ENCODE measurements around the gene MIEF2.

MIEF2 gene

DNA sequence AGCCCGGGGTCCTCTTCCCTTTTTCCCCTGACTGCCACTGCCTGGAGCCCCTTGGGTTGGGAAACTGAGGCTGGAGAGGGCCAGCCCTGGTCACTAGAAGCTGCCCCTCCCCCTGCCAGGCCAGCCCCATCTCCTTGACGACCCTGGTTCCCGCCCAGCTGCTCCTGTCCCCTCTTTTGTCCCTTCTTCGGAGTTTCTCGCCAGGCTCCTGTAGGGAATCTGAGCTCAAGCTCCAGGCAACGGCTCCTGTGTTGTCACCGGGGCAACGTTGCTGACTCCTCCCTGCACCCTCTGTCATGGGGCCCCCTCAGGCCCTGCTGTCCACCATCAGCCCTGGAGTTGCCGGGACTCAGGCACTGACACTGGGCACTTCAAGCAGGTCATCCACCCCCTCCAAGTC lies 29.3 kb upstream of the MIEF2 start:
- Histone ChIP-seq H3K36me3 (ENCODE audit: insufficient read depth, low read length) (no peaks in the 10 kb centered on the region; the same call in 1 of the 2 replicates), H3K27me3 (ENCODE audit: insufficient read depth, low read length, poor library complexity, severe bottlenecking) (no peaks in the 10 kb centered on the region), H3K4me1 (ENCODE audit: insufficient read depth, low read length, poor library complexity, severe bottlenecking) (peaks cover 19% of the 10 kb centered on the region), H3K79me2 (ENCODE audit: insufficient read depth, low read length) (peaks cover 28% of the 10 kb centered on the region), H3K4me3 (ENCODE audit: low read length, poor library complexity, severe bottlenecking) (no peak overlapping the region), H3F3A (ENCODE audit: low read depth) (no peaks in the 10 kb centered on the region), H4K20me1 (ENCODE audit: insufficient read depth, low read length, poor library complexity, severe bottlenecking) (peaks cover 5% of the 10 kb centered on the region), H3K9me2 (replicated peaks; ENCODE audit: low read depth, low read length) (no peaks in the 10 kb centered on the region), H3K9me3 (ENCODE audit: insufficient read depth, low read depth, low read length) (no peaks in the 10 kb centered on the region), H3K4me2 (ENCODE audit: low read depth, low read length, poor library complexity, severe bottlenecking) (no peak overlapping the region), H3K9ac (ENCODE audit: low read depth, low read length, poor library complexity, severe bottlenecking) (no peak overlapping the region), H2AFZ (ENCODE audit: low read length) (no peak overlapping the region)
- TF ChIP-seq, protein P1, sequence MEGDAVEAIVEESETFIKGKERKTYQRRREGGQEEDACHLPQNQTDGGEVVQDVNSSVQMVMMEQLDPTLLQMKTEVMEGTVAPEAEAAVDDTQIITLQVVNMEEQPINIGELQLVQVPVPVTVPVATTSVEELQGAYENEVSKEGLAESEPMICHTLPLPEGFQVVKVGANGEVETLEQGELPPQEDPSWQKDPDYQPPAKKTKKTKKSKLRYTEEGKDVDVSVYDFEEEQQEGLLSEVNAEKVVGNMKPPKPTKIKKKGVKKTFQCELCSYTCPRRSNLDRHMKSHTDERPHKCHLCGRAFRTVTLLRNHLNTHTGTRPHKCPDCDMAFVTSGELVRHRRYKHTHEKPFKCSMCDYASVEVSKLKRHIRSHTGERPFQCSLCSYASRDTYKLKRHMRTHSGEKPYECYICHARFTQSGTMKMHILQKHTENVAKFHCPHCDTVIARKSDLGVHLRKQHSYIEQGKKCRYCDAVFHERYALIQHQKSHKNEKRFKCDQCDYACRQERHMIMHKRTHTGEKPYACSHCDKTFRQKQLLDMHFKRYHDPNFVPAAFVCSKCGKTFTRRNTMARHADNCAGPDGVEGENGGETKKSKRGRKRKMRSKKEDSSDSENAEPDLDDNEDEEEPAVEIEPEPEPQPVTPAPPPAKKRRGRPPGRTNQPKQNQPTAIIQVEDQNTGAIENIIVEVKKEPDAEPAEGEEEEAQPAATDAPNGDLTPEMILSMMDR (conservative IDR thresholded peaks at IDR 0.05; ENCODE audit: low read length), result no peak
- TF ChIP-seq EZH2phosphoT487 (IDR thresholded peaks at IDR 0.05; ENCODE audit: borderline replicate concordance), result no peak

DNA sequence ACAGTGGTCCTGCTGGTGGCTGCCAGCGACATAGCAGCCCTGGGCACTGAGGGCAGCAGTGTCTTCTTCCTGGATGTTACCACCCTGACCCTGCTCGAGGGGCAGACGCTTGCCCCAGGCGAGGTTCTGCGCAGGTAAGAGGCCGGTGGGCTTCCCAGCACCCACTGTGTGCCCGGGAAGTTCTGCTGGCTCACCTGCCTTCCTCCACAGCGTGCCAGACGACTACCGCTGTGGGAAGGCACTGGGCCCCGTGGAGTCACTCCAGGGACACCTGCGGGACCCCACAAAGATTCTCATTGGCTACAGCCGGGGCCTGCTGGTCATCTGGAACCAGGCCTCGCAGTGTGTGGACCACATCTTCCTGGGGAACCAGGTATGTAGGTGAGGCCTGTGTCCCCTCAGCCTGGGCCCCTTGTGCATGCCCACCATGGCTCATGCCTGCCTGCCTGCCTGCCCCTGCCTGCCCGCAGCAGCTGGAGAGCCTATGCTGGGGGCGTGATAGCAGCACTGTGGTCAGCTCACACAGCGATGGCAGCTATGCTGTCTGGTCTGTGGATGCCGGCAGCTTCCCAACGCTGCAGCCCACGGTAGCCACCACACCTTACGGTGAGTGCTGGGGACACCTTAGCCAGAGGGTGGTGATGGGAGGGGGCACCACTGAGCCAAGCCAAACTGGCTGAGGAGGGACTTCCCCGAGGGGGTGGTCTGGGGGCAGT lies 26.5 kb upstream of the MIEF2 start:
- Histone ChIP-seq H3K9me3 (ENCODE audit: insufficient read depth, low read depth, low read length) (no peaks in the 10 kb centered on the region), H3K4me3 (ENCODE audit: low read length, poor library complexity, severe bottlenecking) (no peak overlapping the region), H4K20me1 (ENCODE audit: insufficient read depth, low read length, poor library complexity, severe bottlenecking) (no peaks in the 10 kb centered on the region), H3F3A (ENCODE audit: low read depth) (no peaks in the 10 kb centered on the region), H3K36me3 (ENCODE audit: insufficient read depth, low read length) (peaks cover 8% of the 10 kb centered on the region; the same call in 1 of the 2 replicates), H3K27me3 (ENCODE audit: insufficient read depth, low read length, poor library complexity, severe bottlenecking) (no peaks in the 10 kb centered on the region), H3K4me1 (ENCODE audit: insufficient read depth, low read length, poor library complexity, severe bottlenecking) (peaks cover 2% of the 10 kb centered on the region), H3K9ac (ENCODE audit: low read depth, low read length, poor library complexity, severe bottlenecking) (no peak overlapping the region), H2AFZ (ENCODE audit: low read length) (no peak overlapping the region), H3K9me2 (replicated peaks; ENCODE audit: low read depth, low read length) (no peaks in the 10 kb centered on the region), H3K4me2 (ENCODE audit: low read depth, low read length, poor library complexity, severe bottlenecking) (no peak overlapping the region), H3K79me2 (ENCODE audit: insufficient read depth, low read length) (peaks cover 3% of the 10 kb centered on the region; the same call in 1 of the 2 replicates)
- no peak for TF ChIP-seq EZH2phosphoT487 (IDR thresholded peaks at IDR 0.05; ENCODE audit: borderline replicate concordance)
- TF ChIP-seq, protein P1 (conservative IDR thresholded peaks at IDR 0.05; ENCODE audit: low read length), result no peak

DNA sequence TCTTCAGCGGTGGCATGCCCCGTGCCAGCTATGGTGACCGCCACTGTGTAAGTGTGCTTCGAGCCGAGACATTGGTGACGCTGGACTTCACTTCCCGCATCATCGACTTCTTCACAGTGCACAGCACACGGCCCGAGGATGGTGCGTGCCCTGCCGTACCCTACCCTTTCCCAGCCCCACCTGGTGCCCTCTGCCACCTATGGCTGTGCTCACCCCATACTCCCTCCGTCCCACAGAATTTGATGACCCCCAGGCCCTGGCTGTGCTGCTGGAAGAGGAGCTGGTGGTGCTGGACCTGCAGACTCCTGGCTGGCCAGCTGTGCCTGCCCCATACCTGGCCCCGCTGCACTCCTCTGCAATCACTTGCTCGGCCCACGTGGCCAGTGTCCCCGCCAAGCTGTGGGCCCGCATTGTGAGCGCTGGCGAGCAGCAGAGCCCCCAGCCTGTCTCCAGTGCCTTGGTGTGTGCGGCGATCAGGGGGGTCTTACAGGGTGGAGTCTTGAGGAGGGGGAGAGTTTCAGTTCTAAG lies 25.5 kb upstream of the MIEF2 start:
- Histone ChIP-seq H3K79me2 (ENCODE audit: insufficient read depth, low read length) (peaks cover 3% of the 10 kb centered on the region; the same call in 1 of the 2 replicates), H4K20me1 (ENCODE audit: insufficient read depth, low read length, poor library complexity, severe bottlenecking) (no peaks in the 10 kb centered on the region), H3K36me3 (ENCODE audit: insufficient read depth, low read length) (peaks cover 8% of the 10 kb centered on the region; the same call in 1 of the 2 replicates), H3K9ac (ENCODE audit: low read depth, low read length, poor library complexity, severe bottlenecking) (no peak overlapping the region), H3K9me2 (replicated peaks; ENCODE audit: low read depth, low read length) (no peaks in the 10 kb centered on the region), H3K4me2 (ENCODE audit: low read depth, low read length, poor library complexity, severe bottlenecking) (no peak overlapping the region), H3K4me3 (ENCODE audit: low read length, poor library complexity, severe bottlenecking) (no peak overlapping the region), H3K4me1 (ENCODE audit: insufficient read depth, low read length, poor library complexity, severe bottlenecking) (no peaks in the 10 kb centered on the region), H3K9me3 (ENCODE audit: insufficient read depth, low read depth, low read length) (no peaks in the 10 kb centered on the region), H3K27me3 (ENCODE audit: insufficient read depth, low read length, poor library complexity, severe bottlenecking) (no peaks in the 10 kb centered on the region), H2AFZ (ENCODE audit: low read length) (no peak overlapping the region), H3F3A (ENCODE audit: low read depth) (no peaks in the 10 kb centered on the region)
- no peak for TF ChIP-seq EZH2phosphoT487 (IDR thresholded peaks at IDR 0.05; ENCODE audit: borderline replicate concordance)
- TF ChIP-seq, protein P1 (conservative IDR thresholded peaks at IDR 0.05; ENCODE audit: low read length), result no peak

Data from Loucy (cell line).